HG03039 (cell line): ENCODE results near the gene PHF2.

Experiments used
- ATAC-seq: cut with Tn5 transposase; IDR thresholded peaks from one replicate; pipeline ENCODE4 v1.9.1; 2021; ENCODE audit warnings: mild to moderate bottlenecking, moderate library complexity; ENCODE audit not compliant: unreplicated experiment

PHF2 gene

DNA sequence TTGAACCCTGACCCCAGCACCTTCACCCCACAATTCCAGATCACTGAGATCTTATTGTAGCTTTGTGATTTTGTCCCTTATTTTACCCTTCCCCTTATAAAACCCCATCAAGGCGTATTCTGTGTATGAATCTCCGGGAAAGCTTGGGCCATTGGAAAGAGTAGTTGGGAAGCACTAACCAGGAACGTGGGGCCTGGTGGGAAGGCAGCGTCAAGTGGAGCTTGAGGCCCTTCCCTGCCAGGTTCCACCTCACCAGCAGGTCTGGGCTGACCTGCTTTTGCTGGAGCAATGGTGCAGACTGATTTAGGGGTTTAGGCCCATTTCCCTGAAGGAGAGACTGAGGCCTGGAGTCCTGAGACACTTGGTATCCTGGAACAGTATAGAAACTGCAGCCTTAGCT is 9.3 kb downstream of the PHF2 start:
- ATAC-seq, result no peak

GRCh38 chr9:93586290-93587057 is 10.1 kb downstream of the PHF2 start:
- no peak for ATAC-seq

DNA sequence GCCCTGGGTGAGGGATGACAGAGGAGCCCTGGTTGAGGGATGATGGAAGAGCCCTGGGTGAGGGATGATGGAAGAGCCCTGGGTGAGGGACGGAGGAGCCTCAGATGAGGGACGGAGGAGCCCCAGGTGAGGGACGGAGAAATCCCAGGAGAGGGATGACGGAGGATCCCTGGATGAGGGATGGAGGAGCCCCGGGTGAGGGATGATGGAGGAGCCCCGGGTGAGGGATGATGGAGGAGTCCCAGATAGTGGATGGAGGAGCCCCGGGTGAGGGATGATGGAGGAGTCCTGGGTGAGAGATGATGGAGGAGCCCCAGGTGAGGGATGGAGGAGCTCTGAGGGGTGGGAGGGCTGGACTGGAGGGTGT is 10.9 kb downstream of the PHF2 start:
- no peak for ATAC-seq

DNA sequence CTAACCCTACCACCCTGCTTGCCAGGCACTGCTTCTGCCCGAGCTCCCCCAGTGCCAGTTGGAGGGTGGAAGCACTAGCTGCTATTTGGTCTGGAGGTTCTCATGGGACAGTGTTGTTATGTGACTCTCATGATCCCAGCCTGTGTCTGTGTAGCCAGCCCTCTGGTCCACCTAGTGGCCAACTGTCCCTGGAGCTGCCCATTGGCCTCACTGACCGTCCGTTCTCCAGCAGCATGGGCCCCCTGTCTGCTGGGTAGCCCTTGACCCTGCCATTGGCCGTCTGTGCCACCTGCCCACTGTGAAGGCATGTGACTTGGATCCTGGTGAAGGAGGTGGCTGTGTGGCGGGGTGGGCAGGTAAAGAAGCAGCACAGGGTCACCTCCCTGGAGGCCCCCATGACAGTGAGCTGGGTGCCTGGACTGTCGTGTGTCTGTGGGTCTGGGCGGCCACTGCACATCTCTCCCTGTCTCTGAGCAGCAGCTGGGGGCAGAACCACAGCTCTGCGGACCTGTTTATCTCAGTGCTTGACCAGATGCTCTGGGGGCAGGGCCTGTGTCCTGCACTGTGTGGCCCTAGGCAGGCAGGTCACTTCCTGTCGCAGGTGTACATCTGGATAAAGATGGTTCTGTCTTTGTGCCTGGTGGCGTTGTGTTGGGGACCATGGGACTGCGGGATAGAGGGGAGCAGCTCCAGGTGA is 11.4 kb downstream of the PHF2 start:
- ATAC-seq, result no peak

DNA sequence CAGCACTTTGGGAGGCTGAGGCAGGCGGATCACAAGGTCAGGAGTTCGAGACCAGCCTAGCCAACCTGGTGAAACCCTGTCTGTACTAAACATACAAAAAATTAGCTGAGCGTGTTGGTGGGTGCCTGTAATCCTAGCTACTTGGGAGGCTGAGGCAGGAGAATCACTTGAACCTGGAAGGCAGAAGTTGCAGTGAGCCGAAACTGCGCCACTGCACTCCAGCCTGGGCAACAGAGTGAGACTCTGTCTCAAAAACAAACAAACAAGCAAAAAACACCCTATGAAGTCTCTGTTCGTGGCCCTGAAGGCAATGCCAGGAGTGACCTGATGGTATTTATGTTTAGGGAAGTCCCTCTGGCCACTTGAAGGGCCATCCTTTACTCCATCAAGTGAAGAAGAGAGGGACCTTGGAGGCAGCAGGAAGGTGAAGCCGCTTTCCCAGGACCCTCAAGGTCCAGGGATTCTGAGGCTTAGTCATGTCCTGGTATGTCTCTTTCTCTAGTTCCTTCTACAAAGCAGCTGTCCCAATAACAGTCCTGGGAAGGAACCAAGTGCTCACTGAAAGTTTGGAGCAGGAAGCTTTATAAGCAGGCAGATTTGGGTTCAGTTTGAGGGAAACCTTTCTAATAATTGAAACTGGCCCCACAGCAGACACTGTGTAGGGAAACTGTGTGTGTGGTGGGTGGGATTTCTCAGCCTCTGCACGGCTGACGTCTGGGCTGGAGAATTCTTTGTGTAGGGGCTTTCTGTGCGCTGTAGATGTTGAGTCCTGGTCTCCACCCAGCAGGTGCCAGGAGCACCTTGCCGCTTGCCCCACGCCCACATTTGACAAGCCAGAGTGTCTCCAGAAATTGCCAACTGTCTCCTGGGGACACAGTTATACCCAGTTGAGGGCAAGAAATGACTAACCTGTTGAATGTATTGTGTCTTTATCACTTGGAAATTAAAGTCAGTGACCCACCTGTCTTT is 12.5 kb downstream of the PHF2 start:
- ATAC-seq, result no peak

DNA sequence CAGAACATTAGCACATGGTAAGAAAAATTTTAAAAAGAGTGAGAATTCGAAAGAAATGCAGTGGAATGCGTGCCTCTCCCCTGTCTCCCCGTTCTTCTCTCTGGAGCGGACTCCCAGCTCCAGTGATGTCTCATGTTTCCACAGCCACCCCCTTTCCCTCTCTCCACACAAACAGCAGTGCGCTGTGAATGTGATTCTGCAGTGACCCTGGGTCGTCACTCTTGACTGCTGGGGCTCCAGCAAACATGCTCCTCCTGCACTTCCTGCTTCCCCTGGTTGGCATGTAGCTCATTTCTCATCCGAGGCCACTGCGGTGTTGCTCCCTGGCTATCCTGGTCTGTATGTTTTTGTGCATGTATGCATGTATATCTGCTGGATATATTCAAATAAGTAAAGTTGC is 13.3 kb downstream of the PHF2 start:
- ATAC-seq, result no peak

DNA sequence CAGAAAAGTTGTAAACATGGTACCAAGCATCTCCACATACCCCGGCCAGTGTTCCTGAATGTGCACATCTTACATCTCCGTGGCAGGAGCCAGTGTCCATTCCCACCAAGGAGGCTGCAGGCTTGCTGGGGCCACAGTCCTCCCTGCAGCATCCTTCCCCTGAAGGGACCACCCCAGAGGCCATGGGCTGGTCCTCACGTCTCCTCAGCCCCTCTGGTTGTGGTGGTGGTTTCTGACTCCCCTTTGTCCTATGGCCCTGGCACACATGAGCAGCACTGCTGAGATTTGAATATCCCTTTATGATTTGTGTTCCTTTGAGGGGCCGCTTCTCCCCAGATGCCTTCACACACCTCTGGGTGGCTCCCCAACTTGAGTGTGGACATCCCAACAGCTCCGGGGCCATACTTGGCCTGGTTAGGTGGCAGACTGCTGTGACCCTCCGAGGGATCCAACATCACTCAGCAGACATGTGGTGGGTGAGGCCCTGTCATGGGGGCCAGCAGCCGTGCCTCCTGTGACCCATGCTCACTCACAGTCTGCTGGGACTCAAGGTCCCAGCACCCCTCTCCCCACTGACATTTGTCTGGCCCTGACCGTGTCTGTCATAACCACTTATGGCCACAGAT is 14.3 kb downstream of the PHF2 start:
- no peak for ATAC-seq

- no peak for ATAC-seq
Measured at GRCh38 chr9:93591301-93592007, 15.1 kb downstream of the PHF2 start.

DNA sequence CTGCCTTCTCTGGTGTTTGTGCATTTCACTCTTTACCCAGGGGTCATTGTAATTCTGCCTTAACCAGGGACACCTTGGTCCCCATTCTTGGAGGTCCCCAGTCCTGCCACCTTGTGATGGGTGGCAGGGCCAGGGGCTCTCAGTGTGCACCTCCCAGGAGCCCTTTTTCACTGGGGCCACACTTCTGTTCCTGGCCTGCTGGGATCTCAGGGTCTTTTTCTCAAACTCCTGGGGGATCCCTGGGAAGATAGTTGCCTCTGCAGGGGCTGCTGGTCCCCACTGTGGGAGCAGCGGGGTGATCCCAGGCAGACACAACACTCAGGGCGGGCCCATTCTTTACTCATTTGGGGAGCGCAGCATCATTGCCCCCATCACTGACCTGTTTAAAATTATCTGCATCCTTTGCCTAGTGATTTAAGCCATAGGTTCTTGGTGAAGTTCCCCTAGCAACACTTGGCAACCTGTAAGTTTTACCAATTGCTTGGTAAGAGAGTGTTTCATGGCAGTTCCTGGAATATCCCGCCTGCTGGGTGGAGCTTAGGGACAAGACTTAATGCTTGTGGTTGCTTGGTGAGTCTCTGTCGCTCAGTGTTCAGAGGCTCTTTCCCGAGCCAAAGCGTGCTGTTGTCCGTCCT is 15.7 kb downstream of the PHF2 start:
- no peak for ATAC-seq

DNA sequence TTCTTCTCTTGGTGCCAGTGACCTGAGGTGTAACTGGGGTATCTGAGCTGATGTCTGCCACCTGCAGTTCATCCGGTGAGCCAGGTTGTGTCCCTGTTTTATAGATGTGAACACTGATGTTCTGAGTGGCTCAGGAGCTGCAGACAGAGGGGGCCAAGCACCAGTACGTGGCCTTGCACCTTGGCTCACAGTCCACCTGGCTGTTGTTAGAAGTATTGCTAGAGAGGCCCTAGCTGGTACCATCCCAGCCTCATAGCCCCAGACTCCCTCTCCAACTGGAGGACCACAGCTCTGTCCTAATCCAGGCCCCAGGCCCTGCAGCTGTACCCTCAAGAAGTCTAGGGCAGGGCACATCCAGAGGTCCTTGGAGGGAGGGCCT is 16.2 kb downstream of the PHF2 start:
- no peak for ATAC-seq

GRCh38 chr9:93593144-93593658 is 16.8 kb downstream of the PHF2 start:
- ATAC-seq, result no peak

- no peak for ATAC-seq
Measured at GRCh38 chr9:93594041-93594756, 17.8 kb downstream of the PHF2 start.

- no peak for ATAC-seq
Measured at GRCh38 chr9:93595461-93595860, 19.1 kb downstream of the PHF2 start.

DNA sequence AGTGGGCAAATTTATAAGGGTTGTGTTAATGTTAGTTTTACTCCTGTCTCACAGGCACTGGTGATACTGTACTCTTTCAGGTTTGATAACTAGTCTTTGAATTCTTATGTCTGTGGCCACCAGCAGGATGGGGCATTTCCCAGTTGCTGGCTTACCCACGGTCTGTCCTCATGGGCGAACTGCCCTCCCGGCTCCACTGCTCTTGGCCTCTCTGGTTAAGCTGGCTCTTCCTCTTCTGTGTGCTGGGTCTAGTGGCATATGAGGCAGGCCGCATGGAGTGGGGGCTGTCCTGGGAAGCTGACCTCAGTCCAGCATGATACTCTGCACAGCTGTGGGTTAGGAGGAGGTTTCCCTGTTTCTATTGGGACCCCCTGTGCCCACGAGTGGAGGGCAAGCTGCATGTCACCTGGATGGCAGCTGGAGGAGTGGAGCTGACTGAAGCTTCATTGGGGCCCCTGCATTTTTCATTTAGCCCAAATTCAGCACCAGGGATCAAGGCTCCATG is 19.5 kb downstream of the PHF2 start:
- no peak for ATAC-seq

- no peak for ATAC-seq
Measured at GRCh38 chr9:93596399-93596798, 20.0 kb downstream of the PHF2 start.

DNA sequence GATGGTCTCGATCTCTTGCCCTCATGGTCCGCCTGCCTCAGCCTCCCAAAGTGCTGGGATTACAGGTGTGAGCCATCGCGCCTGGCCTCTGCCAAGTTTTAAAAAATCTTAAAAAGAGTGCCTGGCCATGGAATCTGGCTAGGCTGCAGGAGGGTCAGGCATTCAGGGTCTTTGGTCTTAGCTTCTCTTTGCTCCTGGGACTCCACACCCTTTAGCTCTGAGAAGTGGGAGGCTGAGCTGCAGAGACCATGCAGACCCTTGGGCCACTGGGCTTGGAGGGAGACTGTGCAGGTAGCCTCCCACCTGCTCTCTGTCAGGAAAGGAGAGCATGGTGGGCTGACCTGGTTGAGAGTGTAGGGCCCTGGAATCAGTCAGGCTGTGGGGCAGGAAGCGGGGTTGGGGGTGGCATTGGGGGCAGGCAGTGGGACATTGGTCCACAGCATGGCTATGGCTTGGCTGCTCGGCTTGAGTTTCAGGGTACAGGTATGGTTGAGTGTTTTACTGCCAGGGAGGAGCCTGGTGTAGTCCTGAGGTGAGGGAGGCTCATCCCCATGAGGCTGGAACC is 20.8 kb downstream of the PHF2 start:
- ATAC-seq, result no peak

DNA sequence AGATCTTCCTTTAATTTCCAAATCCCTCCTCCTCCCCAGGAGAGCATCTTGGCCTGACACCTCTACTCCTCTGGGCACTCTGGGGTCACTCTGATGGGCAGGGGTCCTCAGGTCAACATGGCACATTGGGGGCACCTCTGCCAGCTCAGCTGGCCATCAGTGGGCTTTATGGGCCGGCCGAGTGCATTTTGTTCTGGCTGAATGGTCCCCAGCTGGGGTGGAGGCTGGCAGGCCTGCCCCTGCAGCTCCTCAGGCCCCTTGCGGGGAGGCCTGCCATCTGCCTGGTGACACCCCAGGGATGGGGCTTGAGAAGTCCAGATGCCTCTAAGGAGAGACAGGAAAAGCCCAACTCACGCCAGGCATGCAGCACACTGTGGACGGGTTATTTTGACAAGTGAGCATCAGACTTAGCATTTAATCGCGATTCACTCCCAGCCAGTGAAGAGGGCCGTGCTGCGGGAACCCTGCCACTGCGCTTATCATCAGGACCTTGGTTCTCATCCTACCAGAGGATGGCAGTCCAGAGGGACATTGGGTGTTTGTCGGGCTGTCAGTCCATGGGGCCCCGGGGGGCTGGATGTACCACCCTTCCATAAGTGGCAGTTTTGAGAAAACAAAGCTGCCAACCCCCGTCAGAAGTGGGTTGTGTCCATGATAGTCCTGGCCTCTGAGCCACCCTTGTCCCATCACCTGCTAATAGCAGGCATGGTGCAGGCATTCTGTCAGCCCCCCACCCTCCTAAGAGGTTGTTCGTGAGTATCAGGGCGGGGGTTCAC is 21.7 kb downstream of the PHF2 start:
- ATAC-seq, result no peak
